CD4-positive, alpha-beta T cell treated with Interleukin-15 for 1 hour (primary cell): ENCODE measurements around the gene BMPER.

Experiments
- DNase-seq: peaks from one replicate; pipeline ENCODE4 v3.0.0-alpha.2; 2020

BMPER gene

DNA sequence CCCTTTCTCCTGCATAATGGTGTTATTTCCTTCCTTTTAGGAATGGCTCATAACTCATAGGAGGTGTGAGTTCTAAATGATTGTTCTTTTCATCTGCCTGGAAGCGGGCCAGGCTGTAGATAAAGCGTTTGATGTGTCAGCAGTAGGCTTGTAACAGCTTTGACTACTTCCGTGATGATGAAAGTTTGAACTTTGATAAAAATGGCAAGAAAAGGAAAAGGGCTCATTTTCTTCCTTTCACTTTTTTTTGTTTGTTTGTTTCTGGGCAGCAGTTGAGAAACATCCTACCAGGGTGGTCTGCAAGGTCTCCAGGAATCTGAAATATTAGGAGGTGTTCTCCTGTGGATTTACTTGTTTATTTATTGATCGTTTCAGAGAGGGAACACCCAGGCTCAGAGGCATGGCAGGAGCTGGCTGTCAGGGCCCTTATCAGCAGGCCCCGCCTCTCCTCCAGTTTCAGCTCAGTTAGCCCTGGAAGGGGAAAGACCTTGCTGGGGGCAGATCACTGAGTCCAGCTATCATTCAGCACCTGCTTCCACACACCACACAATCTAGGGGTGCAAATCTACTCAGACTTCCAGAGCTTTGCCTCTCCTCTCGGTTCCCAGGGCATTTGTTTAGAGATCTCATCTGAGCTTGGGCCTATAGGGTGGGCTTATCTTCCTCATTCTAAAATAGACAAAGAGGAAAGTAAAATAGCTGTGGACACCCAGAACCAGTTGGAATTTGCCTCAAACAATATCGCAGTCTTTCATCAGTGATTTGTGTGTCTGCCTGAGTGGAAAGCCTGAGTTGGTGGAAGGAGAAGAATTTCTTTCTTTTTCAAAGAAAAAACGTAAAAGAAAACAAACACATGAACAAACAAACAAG, 130.9 kb downstream of the BMPER start:
- no peak for DNase-seq

DNA sequence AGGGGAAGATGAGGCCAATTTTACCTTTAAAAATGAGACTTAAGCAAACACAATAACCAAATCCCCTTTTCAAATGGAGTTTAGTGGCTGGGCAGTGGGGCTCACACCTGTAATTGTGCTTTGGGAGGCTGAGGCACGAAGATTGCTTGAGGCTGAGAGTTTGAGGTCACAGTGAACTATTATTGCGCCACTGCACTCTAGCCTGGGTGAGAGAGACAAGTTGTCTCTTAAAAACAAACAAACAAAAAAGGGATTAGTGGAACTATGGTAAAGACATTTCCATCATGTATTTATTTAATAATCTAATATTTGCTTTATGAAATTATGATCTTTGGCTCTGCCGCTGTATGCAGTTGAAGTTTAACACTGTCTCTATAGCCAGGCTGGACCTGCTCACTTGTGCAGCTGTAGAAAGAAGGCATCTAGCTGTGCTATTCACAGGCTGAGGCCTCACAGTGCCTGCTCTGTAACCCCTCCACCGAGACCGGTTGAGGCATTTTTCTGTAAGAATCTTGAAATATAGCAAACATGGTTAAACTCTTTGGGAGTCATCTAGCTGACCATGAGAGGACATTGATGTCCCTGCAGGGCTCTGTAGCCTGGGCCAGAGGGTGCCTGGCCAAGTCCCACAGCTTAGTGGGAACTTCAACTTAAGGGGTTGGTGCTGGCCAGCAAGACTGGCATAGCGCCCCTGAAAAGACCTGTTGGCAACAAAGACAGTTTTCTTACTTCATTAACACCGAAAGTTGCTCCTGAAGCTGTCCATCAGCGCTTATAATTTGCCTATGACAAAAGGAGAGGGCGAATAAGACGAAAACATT, 131.8 kb downstream of the BMPER start:
- DNase-seq, result no peak

DNA sequence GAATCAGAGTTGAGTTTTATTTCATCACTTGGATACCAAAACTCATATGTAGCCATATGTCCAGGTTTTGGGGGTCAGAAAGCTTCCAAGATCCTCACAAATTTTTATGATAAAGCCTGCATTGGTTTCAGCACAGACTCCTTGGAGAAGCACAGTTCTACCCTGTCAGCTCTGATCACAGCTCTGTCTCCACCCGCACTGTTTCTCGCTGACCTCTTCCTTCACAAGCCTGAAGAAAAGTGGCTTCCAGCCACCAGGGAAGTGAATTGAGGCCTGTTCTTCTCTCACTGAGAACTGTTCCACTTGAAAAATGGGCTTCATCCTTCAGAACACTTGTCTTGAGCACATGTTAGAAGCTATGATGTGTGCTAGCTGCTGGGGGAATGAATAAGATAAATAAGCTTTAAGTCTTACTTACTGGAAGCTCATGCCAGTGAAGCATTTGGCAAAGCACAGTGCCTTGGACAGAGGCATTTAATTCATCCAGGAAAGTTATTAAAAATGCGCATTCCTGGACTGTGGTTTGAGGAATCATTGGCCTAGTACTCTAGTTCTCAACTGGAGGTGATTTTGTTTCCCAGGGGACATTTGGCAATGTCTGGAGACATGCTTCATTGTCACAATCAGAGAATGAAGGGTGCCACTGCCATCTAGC, 133.6 kb downstream of the BMPER start:
- DNase-seq, result no peak

DNA sequence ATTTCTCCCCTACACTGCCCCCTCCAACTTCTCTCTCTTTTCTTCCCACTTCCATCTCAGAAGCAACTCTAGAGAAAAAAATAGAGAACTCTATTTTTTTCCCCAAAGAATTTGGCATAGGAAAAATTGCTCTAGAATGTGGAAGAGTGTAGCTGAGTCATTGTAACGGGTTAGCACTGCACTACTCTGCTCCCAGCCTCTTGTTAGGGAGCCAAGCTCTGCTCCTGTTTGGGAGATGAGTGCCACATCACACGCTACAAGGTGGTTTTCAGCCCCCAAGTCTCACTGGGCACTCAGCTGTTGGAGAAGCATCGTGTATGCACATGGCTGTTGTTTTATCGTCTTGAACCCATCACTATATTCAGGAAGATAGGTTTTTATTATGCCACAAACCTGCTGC, 136.4 kb downstream of the BMPER start:
- no peak for DNase-seq

DNA sequence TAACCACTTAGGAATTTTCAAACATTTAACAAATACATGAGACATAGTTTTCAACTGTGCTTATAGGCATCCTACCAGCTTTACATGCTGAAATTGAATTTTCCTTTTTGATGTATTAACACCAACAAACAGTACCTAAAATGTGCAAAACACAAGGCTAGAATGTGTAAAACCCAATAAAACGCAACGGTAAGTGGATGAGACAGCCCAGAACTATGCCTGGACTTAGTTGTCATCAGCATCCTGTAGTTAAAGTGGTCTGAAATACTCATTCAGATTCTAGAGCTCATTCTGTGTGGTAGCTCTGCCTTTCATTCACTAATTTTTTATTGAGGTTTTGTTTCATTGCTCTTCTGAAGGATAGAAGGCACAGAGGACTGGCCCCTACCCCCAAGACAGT, 137.1 kb downstream of the BMPER start:
- no peak for DNase-seq

DNA sequence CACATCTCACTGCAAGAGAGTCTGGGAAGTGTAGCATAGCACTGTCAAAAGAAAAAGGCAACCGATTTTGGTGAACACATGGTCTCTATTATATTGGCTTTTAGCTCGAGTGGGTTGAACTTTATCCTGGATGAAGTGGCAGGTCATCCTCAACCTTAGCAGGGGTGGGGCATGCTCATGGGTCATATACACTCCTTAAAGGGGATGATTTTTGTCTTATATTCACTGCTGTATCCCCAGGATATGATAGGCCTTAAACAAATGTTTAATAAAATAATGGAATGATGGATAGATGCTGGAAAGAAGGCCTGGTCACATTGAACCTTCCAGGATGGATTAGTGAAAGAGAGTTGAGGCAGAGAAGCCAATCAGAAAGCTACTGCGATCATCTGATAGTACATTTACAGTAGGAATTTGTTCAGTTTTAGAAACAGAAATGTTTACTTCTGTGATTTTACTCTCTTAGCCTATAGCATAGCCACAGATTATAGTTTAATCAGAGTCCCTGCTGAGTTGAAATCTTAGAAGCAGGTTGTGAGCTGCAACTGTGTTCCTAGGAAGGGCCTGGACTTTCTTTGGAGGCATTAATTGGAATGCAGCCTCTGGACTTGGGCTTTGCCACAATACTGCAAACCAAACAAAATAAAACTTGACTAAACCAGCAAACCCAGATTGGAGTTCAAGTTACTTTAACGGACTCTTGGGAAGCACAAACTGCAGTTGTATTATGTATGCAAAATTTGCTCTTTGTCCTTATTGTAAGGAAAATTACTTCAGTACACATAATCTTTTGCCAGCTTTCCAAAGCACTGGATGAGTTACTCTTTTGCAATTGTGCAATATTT, 138.3 kb downstream of the BMPER start:
- no peak for DNase-seq

DNA sequence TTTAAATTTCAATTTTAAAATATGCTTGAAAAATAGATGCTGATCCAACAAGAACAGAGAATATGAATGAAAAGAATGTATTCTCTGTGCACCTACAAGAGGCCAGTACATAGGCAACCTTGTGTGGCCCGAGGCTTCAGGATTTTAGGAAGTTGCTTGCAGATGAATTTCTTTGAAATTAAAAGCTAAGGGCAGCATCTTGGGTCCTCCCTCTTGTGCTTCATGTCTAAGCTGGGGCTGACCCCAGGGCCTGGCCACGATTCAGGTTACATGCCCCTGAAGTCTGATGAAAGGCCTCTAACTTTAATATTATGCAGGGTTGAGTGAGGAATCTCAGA, 138.9 kb downstream of the BMPER start:
- DNase-seq, result no peak

DNA sequence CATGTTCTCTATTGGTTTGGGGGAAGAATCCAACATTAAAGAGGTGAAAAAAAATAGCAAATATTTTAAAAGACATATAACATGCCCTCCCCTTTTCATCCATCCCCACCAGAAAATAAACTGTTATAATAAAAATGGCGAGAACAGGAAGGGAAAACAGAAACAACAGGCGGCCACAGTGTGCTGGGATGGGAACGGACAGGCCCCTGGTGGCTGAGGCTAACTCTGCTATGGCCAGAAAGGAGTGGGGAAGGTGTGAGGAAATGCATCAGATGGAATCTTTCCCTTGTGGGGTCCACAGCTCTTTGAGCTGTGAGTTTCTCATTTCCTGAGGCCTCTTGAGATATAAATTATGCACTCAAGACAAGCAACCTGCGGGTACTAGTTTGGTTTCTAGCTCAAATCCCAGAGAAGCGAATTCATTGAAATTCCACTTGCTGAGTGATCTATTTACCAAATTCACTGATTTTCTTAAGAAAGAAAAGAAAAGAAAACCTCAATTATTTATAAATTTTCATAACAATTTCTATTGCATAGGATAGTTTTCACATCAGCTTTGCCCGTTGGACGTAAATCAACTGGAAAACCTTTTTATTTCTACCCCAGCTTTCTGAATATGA, 139.5 kb downstream of the BMPER start:
- DNase-seq, result no peak

DNA sequence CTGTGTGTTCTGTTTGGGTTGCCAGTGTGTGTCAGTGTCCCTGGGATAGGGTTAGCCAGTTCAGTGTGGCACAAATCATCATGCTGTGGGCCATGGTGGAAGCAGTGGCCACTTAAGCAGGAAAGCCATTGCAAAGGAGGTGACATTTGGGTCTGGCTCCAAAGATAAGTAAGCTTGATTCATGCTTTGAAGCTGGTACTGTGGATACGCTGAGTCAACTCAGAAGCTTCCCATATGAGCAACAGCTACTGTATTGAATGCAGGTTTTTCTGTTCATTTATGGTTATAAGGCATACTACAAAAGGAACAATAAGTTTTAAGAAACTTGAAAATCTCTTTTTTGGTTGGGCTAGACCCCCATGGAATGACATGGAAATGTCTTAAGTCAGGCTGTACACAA, 143.1 kb downstream of the BMPER start:
- no peak for DNase-seq

DNA sequence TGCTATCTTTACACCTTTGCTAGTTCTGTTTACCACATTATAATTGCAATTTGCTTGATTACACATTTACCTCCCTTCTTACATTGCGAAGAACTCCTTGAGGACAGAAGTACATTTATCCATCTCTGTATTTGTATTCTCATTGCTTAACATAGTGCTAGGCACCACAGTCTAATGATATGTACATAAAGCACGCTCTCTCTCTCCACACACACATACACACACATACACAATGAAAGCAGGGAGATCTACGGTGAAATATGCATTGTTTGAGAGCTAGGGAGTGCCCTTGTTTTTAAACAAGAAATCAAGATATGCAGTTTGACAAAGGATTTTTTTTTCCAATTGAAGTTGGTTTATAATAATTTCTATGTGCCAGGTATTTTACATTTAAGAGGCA, 148.7 kb downstream of the BMPER start:
- DNase-seq, result no peak

DNA sequence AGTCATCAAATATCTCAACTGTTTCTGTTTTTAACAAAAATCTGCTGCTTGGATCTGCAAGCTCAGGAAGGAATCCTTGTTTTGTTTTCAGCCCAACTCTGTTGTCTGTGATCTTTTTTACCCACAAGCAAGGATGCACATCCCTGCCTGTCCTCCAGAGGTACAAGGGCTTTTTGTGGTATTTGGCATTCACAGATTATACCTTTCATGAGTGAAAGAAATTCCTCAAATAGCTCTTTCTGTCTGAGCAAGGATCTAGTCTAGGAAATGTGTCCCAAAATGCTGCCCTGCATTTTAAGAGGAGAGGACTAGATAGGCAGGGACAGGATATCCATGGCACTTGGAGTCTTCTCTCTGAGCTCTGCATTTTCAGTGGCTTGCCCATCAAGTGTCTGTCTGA, 151.8 kb downstream of the BMPER start:
- no peak for DNase-seq

DNA sequence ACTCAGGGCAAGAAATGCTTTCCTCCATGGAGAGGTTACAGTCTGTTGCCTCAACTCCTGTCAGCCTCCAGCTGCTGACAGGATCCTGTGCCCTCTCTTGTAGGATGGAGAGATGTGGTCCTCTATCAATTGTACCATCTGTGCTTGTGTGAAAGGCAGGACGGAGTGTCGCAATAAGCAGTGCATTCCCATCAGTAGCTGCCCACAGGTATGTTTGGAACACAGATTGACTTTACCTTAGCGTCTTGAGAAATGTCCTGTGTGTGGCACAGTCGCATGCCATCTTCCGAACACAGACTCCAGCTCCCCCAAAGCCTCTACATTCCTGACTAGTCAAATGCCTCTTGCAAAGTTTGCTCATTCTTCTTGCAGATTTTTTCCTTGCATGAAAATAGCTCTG, 152.6 kb downstream of the BMPER start:
- no peak for DNase-seq

DNA sequence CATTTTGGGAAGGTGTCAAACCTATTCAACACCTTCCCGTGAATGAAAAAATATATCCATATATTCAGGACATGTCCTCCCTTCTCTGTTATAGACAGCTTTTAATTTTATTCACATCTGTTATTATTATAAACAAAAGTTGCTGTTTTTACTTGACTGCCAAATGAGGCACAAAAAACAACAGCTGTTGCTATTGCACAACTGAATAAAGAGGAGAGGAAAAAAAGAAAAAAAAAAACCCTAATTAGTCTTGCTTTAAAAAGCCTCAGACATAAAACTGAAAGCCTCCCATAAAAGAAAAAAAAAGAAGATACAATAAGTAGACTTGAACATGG, 153.4 kb downstream of the BMPER start:
- no peak for DNase-seq

DNA sequence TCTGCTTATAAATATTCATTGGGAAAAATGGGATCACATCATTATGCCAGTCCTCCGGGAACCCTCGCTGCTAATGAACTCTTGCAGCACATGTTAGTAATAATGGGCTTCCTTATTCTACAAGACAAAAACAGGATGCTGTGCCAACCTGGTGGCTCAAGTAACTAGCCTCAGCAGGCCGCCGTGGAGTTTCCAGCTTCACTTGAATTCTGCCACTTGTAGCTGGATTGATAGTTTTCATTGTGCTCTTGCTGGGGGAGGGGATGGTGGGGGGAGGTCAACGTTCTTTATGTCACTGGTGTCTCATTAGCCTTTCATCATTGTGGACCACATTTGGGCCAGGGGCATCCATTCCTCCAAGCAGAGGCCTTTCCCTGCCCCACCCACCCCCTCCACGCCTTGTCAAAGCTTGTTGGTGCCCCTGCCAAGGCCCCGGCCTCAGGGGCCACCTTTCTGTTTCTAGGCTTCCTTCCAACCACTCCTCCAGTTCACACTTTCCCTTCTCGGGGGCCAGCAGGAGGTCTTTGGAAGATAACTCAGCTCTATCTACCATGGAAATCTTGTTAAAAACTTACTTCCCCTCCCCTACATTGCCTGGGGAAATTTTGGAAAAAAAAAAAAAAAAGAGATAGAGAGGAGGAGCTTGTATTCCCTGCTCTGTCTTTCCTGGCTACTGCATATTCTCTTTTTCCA, 153.9 kb downstream of the BMPER start:
- no peak for DNase-seq

DNA sequence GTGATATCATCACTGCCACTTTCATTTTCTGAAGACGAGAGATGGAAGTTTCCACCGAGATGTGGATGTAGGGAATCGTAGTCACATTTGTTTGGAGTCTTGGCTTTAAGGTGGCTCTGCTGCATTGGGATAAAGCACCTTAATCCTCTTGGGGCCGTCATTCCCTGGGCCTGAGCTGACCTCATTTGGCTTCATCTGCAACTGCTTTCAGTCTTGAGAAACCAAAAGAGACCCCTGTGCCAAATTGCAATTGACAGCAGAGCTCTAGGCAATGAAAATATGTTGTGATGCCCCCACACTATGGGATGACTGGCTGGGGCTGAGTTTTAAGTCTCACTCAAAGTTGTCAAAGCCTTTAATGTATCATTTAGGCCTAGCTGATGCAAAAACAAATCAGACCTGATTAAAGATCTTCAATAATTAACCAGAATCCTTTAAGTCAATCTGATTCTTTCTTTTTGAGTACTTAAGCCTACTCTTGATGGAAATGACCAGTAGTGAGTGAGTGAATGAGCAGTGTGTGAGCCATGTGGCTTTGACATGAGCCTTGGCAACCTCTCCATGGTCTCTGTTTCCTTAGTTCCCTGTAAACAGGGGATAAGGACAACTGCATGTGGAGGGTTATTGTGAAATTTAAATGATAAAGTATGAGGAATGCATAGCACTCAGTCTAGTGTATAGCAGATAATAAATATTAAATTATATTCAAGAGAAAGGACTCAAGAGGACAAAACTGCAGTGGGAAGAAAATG, 155.0 kb downstream of the BMPER start:
- DNase-seq, result no peak

DNA sequence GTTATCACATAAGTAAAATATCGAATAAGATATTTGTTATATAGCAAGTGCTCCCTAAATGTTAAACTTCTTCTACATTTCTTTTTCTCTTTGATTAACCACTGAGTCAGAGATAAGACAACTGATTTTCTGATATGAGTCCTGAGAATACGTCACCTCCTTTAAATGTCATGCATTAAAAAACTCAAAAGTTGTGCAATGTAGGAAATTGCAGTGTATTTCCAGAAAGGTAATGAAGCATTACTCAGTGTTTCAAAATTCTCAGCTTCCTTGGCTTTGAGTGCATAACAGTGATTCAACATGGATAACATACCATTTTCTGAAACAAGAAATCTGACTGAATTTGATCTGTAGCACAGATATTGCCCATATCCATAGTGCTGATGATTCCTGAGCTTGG, 155.8 kb downstream of the BMPER start:
- no peak for DNase-seq

DNA sequence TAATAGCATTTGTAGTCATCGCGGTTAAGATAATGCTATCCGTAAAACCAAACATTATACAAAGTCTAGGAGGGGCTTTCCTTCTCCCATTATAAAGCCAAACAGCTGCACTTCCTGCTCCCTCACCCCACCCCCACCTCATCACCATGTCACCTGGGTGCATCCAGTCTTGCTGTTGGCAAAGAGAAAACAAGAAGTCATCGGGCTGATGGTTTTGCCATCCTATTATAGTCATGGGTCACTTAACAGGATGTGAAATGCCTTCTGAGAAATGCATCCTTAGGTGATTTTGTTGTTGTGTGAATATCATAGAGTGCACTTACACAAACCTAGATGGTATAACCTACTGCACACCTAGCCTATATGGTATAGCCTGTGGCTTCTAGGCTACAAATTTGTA, 157.0 kb downstream of the BMPER start:
- no peak for DNase-seq

DNA sequence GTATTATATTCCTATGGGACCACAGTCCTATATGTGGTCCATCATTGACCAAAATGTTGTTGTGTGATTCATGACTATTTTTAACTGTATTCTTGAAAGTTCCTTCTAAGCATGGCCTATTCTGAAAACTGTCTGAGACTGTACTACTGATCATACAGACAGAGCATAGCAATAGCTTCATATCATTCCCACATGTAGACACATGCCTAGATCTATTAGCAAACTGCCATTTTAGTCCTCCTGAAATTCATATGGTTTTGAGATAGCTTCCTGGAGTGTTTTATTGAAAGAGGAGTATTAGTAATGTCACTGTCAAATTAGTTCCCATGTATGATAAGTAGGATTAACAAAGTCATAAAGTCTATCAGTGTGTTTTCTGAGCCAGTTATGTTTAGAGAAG, 157.5 kb downstream of the BMPER start:
- DNase-seq, result no peak

DNA sequence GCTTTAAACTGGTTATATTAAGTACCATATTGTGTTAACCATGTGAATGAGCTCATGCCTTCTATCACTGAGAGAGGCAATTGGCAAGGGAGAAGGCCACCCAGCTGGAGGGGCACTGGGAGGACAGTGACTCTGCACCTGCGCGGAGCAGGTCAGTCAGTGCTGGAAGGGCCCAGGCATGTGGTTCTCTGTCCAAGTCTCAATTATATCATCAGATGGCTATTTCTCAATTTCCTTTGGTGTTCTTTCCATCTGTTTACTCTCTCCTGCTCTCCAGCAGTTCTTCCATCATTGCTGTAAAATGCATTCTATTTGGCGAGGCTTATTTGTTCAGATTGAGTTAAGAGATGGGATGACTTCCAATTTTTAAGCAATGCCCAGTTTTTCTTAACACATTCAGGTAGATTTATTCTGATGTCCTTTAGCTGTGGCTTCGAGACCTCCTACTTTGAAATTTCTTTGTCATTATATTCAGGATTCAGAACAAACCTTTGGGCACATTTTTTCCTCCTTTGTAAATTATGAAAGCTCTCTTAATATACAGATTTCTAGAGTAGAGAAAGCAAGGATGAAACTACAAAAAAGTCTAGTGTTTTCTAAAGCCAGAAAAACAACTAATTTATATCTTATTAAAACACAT, 159.3 kb downstream of the BMPER start:
- no peak for DNase-seq

DNA sequence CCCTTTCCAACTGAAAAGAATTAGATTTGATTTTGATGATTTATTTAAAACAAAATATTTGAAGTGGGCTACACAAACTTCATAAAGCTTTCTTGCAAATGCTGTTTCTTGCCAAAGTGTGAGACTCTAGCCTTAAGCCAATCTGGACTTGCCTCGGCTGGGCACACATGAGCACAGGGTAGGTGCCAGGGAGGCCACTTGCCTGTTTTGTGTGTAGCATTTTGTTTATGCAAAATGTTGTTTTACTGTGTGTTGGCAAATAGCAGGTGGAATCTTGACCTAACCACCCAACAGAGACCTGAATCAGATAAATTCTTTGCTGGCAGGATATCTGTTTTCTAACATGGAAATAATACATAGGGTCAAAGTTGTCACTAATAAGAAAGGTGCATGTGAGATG, 161.1 kb downstream of the BMPER start:
- DNase-seq, result no peak
